Prostate gland (tissue), 2 donors: ENCODE results near the gene NELFB. TPM values are rescaled to one million over a fixed set of nuclear protein-coding genes. Genes with fewer than 3 reads are reported as not detected.

Experiments used
- DNase-seq: peaks from one replicate; pipeline ENCODE4 v3.0.0-alpha.2; 2019; ENCODE audit warnings: low spot score
- H3K27ac ChIP-seq, 2 donors: fragments of 200-600 bp; sonication (generic); 2 replicates each; pipeline ENCODE4 v1.5.1; 2017 to 2019
- H3K27me3 ChIP-seq: fragments of 200-600 bp; sonication (generic); replicated peaks from 2 replicates; pipeline ENCODE4 v1.5.1; 2019; ENCODE audit not compliant: insufficient read depth
- H3K36me3 ChIP-seq, 2 donors: fragments of 200-600 bp; sonication (generic); 1 replicate in 1 of 2; 2 replicates in 1 of 2; pipeline versions ENCODE4 v1.5.1 to v1.8.1; 2017 to 2019
- H3K4me1 ChIP-seq: fragments of 200-600 bp; sonication (generic); replicated peaks from 2 replicates; pipeline ENCODE4 v1.5.1; 2019
- H3K4me3 ChIP-seq, 2 donors: fragments of 200-600 bp; sonication (generic); 2 replicates each; pipeline ENCODE4 v1.5.1; 2017 to 2019
- H3K9me3 ChIP-seq: fragments of 200-600 bp; sonication (generic); 2 replicates; pipeline ENCODE4 v1.5.1; 2017
- POLR2A ChIP-seq: fragments of 450-650 bp; IDR thresholded peaks from one replicate; pipeline ENCODE4 v1.6.1; 2016; ENCODE audit warnings: antibody characterized with exemption, mild to moderate bottlenecking
- POLR2AphosphoS5 ChIP-seq: sonication (generic); formaldehyde crosslinking; IDR thresholded peaks from one replicate; pipeline ENCODE4 v1.6.1; 2017; ENCODE audit warnings: antibody characterized with exemption
- WGBS: methylation state at CpG from one replicate; pipeline ENCODE4 v1.1.5; 2018; 5-methylcytosine and 5-hydroxymethylcytosine counted together
- intact Hi-C: fragments of 100-400 bp; cut with DNase I; formaldehyde crosslinking; loops from one replicate; pipeline ENCODE4 v1.14.2; 2022
- total RNA-seq, 2 donors: library from RNA; depleted of rRNA; stranded (reverse); fragments of >200 nt; gene quantifications; one replicate each; pipeline ENCODE4 v1.1.0, GENCODE V29; 2016
- TF ChIP-seq, protein P1 (sequence below), 4 experiments: fragments of 200-600 bp in 2 of 4; fragments of 450-650 bp in 2 of 4; sonication (generic) in 2 of 4; IDR thresholded peaks; 1 replicate in 3 of 4; 2 replicates in 1 of 4; pipeline ENCODE4 v1.5.1; 2016 to 2019; ENCODE audit warnings: antibody characterized with exemption in 4 of 4, mild to moderate bottlenecking in 2 of 4, moderate library complexity in 2 of 4

Gene NELFB
- total RNA-seq, 2 donors from 2014 or later = 44.9 to 82.1 TPM

GRCh38 chr9:137229903-137230704, 25.0 kb upstream of the NELFB start:
- Histone ChIP-seq H3K27ac (no peak overlapping the region), H3K4me3 (no peak overlapping the region), H3K9me3 (no peaks in the 10 kb centered on the region), H3K36me3 (no peaks in the 10 kb centered on the region), H3K4me1 (peaks cover 4% of the 10 kb centered on the region), H3K27me3 (peaks cover 4% of the 10 kb centered on the region)
- 64% methylated on average over 23 of the region's 31 CpGs for WGBS
- TF ChIP-seq POLR2AphosphoS5 (no peak), POLR2A (no peak)
- TF ChIP-seq, protein P1, sequence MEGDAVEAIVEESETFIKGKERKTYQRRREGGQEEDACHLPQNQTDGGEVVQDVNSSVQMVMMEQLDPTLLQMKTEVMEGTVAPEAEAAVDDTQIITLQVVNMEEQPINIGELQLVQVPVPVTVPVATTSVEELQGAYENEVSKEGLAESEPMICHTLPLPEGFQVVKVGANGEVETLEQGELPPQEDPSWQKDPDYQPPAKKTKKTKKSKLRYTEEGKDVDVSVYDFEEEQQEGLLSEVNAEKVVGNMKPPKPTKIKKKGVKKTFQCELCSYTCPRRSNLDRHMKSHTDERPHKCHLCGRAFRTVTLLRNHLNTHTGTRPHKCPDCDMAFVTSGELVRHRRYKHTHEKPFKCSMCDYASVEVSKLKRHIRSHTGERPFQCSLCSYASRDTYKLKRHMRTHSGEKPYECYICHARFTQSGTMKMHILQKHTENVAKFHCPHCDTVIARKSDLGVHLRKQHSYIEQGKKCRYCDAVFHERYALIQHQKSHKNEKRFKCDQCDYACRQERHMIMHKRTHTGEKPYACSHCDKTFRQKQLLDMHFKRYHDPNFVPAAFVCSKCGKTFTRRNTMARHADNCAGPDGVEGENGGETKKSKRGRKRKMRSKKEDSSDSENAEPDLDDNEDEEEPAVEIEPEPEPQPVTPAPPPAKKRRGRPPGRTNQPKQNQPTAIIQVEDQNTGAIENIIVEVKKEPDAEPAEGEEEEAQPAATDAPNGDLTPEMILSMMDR (IDR thresholded peaks at IDR 0.05) = no peak
- intact Hi-C loops = loop anchor here (5.0 kb wide), 1 partner anchor 113 kb away; no protein-coding TSS in a partner anchor
- DNase-seq = no peak

DNA sequence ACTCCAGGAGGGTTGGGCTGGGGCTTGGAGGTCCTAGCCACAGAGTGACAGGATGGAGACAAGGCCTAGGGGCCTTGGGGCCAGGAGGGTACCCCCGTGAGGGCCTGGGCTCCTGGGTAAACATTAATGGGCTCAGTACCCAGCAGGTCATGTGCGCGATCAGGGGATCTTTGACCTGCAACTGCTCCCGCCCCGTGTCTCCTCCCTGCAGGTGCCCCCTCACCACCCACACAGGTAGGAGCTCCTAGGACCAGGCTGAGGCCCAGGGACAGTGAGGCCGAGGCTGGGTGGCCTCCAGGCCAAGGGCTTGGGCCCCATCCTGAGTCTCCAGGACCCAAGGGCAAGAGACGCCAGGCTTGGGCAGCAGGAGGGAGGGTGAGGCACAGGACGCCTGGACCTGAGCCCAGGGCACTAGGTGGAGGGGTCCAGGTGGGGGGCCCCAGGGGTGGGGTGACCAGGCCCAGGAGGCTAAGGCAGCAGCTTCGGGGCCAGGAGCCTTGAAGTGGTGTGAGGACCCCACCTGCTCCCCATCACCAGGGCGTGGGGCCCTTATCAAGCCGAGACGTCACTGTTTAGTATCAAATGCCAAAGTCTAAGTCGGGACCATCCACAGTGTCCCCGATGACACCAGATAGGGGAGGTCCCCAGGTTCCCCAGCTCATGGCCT, 24.3 kb upstream of the NELFB start, which contains the start of gene SLC34A3:
TSS of gene SLC34A3 (plus strand) at position 197 of the 667 bp plus-strand sequence. CDS start 802 bp downstream, outside the sequence.
- H3K36me3 ChIP-seq = no peaks in the 10 kb centered on the region
- intact Hi-C loops = no loop called here
- WGBS = 73% methylated on average over 14 of the region's 14 CpGs
- H3K27me3 ChIP-seq = peaks cover 4% of the 10 kb centered on the region
- no peak within 1 kb of the TSS for H3K4me3 ChIP-seq
- H3K4me1 ChIP-seq = peaks cover 4% of the 10 kb centered on the region
- no peaks in the 10 kb centered on the region for H3K9me3 ChIP-seq
- no peak for TF ChIP-seq POLR2AphosphoS5
- TF ChIP-seq, protein P1 (IDR thresholded peaks at IDR 0.05) = no peak
- TF ChIP-seq POLR2A = no peak
- no peak for DNase-seq
- no peak within 1 kb of the TSS for H3K27ac ChIP-seq

- intact Hi-C loops = no loop called here
Measured at GRCh38 chr9:137231372-137232039, 23.6 kb upstream of the NELFB start.

DNA sequence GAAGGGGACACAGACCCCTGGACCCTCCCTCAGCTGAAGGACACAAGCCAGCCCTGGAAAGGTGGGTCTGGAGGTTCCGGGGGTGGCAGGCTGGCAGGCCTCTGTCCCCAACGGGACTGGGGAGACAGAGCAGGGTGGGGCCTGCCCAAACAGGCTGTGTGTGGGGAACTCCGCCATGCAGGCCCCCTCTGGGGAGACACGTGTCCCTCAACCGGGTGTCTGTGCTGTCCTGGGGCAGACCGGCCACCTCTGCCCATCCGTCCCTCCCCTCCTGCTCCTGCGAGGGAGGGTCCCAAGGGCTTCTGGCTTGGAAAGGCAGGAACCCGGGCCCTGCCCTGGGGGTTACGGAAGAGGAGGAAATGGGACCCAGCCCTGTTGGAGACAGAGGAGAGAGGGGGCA, 23.0 kb upstream of the NELFB start:
- Histone ChIP-seq H3K4me1 (peaks cover 16% of the 10 kb centered on the region), H3K27me3 (peaks cover 4% of the 10 kb centered on the region), H3K27ac (no peak overlapping the region), H3K4me3 (no peak overlapping the region), H3K36me3 (no peaks in the 10 kb centered on the region), H3K9me3 (no peaks in the 10 kb centered on the region)
- DNase-seq = no peak
- intact Hi-C loops = no loop called here
- 78% methylated on average over 10 of the region's 10 CpGs for WGBS
- TF ChIP-seq, protein P1 (IDR thresholded peaks at IDR 0.05) = no peak
- TF ChIP-seq POLR2AphosphoS5 (no peak), POLR2A (no peak)

More at GRCh38 chr9:137231372-137232039, 23.6 kb upstream of the NELFB start:
- Histone ChIP-seq H3K27ac (no peak overlapping the region), H3K36me3 (no peaks in the 10 kb centered on the region), H3K4me3 (no peak overlapping the region), H3K4me1 (peaks cover 10% of the 10 kb centered on the region), H3K27me3 (peaks cover 4% of the 10 kb centered on the region), H3K9me3 (no peaks in the 10 kb centered on the region)
- DNase-seq = no peak
- TF ChIP-seq POLR2AphosphoS5 = no peak
- TF ChIP-seq, protein P1 (IDR thresholded peaks at IDR 0.05) = no peak
- TF ChIP-seq POLR2A = no peak
- 86% methylated on average over 23 of the region's 23 CpGs for WGBS
